Non-pigmented ciliary epithelial cell (primary cell): ENCODE data around the gene GORAB.

Source experiments
- DNase-seq: peaks from one replicate; pipeline ENCODE4 v3.0.0-alpha.2; 2010; ENCODE audit warnings: low read depth

GORAB gene

GRCh38 chr1:170531758-170532657, at the start of gene GORAB:
Gene GORAB (plus strand): TSS chr1:170532166. CDS start chr1:170532224, 58 bp downstream.
- peak; percentile 86 for DNase-seq

- DNase-seq, result no peak
Observed at GRCh38 chr1:170483051-170483450, 48.9 kb upstream of the GORAB start.

GRCh38 chr1:170487503-170487902, 44.5 kb upstream of the GORAB start:
- no peak for DNase-seq

GRCh38 chr1:170491291-170491690, 40.7 kb upstream of the GORAB start:
- DNase-seq, result no peak

- DNase-seq, result peak; percentile 15
Observed at GRCh38 chr1:170494369-170494768, 37.6 kb upstream of the GORAB start.

- no peak for DNase-seq
Observed at GRCh38 chr1:170495006-170495405, 37.0 kb upstream of the GORAB start.

GRCh38 chr1:170498876-170499275, 33.1 kb upstream of the GORAB start:
- no peak for DNase-seq

GRCh38 chr1:170503665-170504064, 28.3 kb upstream of the GORAB start:
- no peak for DNase-seq

GRCh38 chr1:170510163-170510562, 21.8 kb upstream of the GORAB start:
- DNase-seq, result no peak

GRCh38 chr1:170511038-170511437, 20.9 kb upstream of the GORAB start:
- no peak for DNase-seq

- DNase-seq, result no peak
Observed at GRCh38 chr1:170513138-170513537, 18.8 kb upstream of the GORAB start.

GRCh38 chr1:170518185-170518834, 13.7 kb upstream of the GORAB start:
- no peak for DNase-seq

GRCh38 chr1:170518965-170519364, 13.0 kb upstream of the GORAB start:
- no peak for DNase-seq

GRCh38 chr1:170520601-170521000, 11.4 kb upstream of the GORAB start:
- no peak for DNase-seq

GRCh38 chr1:170521818-170522217, 10.1 kb upstream of the GORAB start:
- no peak for DNase-seq

GRCh38 chr1:170530972-170531757, 801 bp upstream of the GORAB start:
- no peak for DNase-seq

GRCh38 chr1:170533298-170533697, 1.3 kb downstream of the GORAB start:
- DNase-seq, result no peak

- DNase-seq, result no peak
Observed at GRCh38 chr1:170534626-170535147, 2.7 kb downstream of the GORAB start.

- no peak for DNase-seq
Observed at GRCh38 chr1:170535418-170535817, 3.5 kb downstream of the GORAB start.

- DNase-seq, result no peak
Observed at GRCh38 chr1:170536924-170537551, 5.1 kb downstream of the GORAB start.

GRCh38 chr1:170537798-170538503, 6.0 kb downstream of the GORAB start:
- no peak for DNase-seq
